ENCODE data around the gene PKIB. TPM values are rescaled to one million over a fixed set of nuclear protein-coding genes. Genes with fewer than 3 reads are reported as not detected.

The PKIB gene
- total and polyA plus RNA-seq, 2 experiments from 2014 or later, result 51.0 to 85.8 TPM

DNA sequence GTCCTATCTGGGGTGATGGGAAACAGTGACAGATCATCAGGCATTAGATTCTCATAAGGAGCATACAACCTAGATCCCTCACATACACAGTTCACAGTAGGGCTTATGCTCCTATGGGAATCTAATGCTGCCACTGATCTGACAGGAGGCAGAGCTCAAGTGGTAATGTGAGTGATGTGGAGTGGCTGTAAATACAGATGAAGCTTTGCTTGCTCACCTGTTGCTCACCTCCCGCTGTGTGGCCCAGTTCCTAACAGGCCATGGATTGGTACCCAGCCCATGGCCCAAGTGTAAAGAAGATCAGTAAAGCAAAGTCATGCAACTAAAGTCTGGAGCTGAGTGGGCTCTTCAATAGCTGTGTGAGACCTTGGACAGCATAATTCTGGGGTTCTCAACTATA is 65.9 kb downstream of the PKIB start:
- Histone ChIP-seq H3K9me3 (ENCODE audit: low read depth) (no peaks in the 10 kb centered on the region), H3K27me3 (no peaks in the 10 kb centered on the region), H3K27ac (no peak overlapping the region), H3K4me1 (ENCODE audit: low read depth) (no peaks in the 10 kb centered on the region), H3K36me3 (no peaks in the 10 kb centered on the region), H3K4me3 (no peak overlapping the region)
- no peak for DNase-seq (ENCODE audit: low read depth in 1 of 2, low spot score in 1 of 2)
- TF ChIP-seq, protein P1, sequence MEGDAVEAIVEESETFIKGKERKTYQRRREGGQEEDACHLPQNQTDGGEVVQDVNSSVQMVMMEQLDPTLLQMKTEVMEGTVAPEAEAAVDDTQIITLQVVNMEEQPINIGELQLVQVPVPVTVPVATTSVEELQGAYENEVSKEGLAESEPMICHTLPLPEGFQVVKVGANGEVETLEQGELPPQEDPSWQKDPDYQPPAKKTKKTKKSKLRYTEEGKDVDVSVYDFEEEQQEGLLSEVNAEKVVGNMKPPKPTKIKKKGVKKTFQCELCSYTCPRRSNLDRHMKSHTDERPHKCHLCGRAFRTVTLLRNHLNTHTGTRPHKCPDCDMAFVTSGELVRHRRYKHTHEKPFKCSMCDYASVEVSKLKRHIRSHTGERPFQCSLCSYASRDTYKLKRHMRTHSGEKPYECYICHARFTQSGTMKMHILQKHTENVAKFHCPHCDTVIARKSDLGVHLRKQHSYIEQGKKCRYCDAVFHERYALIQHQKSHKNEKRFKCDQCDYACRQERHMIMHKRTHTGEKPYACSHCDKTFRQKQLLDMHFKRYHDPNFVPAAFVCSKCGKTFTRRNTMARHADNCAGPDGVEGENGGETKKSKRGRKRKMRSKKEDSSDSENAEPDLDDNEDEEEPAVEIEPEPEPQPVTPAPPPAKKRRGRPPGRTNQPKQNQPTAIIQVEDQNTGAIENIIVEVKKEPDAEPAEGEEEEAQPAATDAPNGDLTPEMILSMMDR (IDR thresholded peaks at IDR 0.05; ENCODE audit: low read depth, low read length), result no peak

DNA sequence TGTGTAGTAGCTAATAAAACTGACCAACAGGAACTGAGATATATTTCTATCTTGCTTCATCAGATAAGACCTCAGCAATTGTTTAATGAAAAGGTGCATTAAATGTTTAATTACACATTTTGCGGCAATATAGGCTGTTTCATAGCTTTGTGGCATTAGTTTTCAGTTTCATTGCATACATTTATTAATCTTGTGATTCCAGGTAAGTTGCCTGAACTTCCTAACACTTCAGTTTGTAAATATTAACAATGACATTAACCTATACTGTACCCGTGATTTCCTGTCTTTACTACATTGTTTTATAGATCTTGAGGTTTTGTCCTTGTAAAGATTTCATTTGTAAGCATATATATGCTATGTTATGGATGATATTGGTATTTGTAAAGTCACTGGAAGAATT is 66.5 kb downstream of the PKIB start:
- no peaks in the 10 kb centered on the region for H3K36me3 ChIP-seq
- TF ChIP-seq, protein P1 (IDR thresholded peaks at IDR 0.05; ENCODE audit: low read depth, low read length), result no peak
- no peak overlapping the region for H3K4me3 ChIP-seq
- H3K27ac ChIP-seq, result no peak overlapping the region
- no peaks in the 10 kb centered on the region for H3K9me3 ChIP-seq (ENCODE audit: low read depth)
- no peaks in the 10 kb centered on the region for H3K27me3 ChIP-seq
- no peak for DNase-seq (ENCODE audit: low read depth in 1 of 2, low spot score in 1 of 2)
- no peaks in the 10 kb centered on the region for H3K4me1 ChIP-seq (ENCODE audit: low read depth)

DNA sequence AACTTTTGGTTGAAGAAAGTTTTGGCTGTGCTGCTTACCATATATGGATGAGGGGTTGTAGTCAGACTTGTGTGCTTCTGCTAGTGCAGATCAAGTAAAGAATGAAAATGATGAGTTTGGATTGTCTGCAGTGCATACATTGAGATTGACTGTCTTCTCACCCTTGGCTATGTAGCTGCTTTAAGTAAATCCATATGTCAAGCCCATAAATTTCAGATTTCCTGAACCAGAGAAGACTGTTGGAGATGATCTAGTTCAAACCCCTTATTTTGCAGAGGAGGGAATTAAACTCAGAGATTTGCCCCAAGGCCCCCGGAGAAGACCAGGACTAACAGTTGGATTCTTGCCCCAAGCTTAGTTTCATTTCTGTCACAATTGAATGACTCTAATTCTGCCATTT is 67.2 kb downstream of the PKIB start:
- no peaks in the 10 kb centered on the region for H3K9me3 ChIP-seq (ENCODE audit: low read depth)
- no peak overlapping the region for H3K27ac ChIP-seq
- H3K4me3 ChIP-seq, result no peak overlapping the region
- DNase-seq (ENCODE audit: low read depth in 1 of 2, low spot score in 1 of 2), result no peak
- no peaks in the 10 kb centered on the region for H3K27me3 ChIP-seq
- H3K4me1 ChIP-seq (ENCODE audit: low read depth), result no peaks in the 10 kb centered on the region
- no peaks in the 10 kb centered on the region for H3K36me3 ChIP-seq
- TF ChIP-seq, protein P1 (IDR thresholded peaks at IDR 0.05; ENCODE audit: low read depth, low read length), result no peak

DNA sequence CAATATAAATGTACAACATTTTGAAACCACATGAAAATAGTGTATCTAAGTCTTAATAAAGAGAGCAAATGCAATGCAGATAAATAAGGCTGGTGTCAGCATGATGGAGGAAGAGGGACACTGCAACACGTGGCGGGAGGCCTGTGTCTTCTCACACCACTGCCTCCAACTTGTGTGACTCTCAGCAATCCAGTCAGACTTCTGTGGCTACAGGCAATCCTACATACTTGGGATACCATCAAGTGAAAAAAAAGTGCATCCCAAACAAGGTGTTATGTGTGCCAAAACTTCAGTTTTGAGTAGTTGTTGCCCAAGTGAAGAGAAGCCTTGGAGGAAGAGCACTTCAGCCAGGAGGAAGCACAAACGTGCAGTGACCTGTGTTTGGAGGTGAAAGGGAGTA is 68.6 kb downstream of the PKIB start:
- H3K9me3 ChIP-seq (ENCODE audit: low read depth), result no peaks in the 10 kb centered on the region
- no peak overlapping the region for H3K4me3 ChIP-seq
- no peak for DNase-seq (ENCODE audit: low read depth in 1 of 2, low spot score in 1 of 2)
- no peak overlapping the region for H3K27ac ChIP-seq
- H3K4me1 ChIP-seq (ENCODE audit: low read depth), result no peaks in the 10 kb centered on the region
- no peaks in the 10 kb centered on the region for H3K36me3 ChIP-seq
- TF ChIP-seq, protein P1 (IDR thresholded peaks at IDR 0.05; ENCODE audit: low read depth, low read length), result no peak
- H3K27me3 ChIP-seq, result no peaks in the 10 kb centered on the region

DNA sequence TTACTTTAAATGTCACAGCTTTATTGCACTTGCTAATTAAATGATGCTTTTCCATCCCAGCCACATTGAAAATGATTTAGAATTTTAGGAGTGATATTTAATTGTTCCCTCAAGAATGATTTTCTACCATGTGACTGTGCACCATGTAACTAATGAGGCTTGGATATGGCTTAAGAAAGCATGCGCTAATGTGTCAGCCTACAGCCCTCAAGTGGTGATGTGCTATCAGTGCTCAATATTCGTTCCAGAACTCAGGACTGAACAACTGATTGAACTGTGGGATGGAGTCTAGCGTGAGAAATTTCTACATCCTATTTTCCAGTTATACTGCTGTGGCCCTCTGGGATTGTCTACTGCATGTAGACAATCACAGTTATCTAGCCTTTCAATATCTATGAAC is 71.5 kb downstream of the PKIB start:
- Histone ChIP-seq H3K36me3 (no peaks in the 10 kb centered on the region), H3K4me1 (ENCODE audit: low read depth) (no peaks in the 10 kb centered on the region), H3K9me3 (ENCODE audit: low read depth) (no peaks in the 10 kb centered on the region), H3K27ac (no peak overlapping the region), H3K4me3 (no peak overlapping the region), H3K27me3 (no peaks in the 10 kb centered on the region)
- TF ChIP-seq, protein P1 (IDR thresholded peaks at IDR 0.05; ENCODE audit: low read depth, low read length), result no peak
- no peak for DNase-seq (ENCODE audit: low read depth in 1 of 2, low spot score in 1 of 2)
